ENCODE results near the gene CDS1.

The CDS1 gene

DNA sequence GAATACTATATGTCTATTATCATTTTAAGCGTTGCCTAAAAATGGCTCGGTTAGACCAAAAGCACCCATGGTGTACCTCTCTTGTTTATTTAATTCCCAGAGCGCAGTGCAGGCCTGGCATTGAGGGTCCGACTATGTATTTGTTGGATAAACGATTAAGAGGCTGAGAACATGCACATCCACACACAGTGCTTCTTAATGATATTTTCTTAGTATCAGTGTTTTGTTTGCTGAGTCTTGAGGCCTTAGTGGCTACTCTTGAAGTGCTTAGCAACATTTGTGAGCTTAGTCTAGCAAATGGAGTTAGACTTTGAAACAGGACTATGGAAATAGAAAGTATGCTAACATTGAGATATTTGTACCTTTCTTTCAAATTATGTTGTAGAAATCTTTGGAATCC is 43.7 kb downstream of the CDS1 start:
- TF ChIP-seq, protein P1, sequence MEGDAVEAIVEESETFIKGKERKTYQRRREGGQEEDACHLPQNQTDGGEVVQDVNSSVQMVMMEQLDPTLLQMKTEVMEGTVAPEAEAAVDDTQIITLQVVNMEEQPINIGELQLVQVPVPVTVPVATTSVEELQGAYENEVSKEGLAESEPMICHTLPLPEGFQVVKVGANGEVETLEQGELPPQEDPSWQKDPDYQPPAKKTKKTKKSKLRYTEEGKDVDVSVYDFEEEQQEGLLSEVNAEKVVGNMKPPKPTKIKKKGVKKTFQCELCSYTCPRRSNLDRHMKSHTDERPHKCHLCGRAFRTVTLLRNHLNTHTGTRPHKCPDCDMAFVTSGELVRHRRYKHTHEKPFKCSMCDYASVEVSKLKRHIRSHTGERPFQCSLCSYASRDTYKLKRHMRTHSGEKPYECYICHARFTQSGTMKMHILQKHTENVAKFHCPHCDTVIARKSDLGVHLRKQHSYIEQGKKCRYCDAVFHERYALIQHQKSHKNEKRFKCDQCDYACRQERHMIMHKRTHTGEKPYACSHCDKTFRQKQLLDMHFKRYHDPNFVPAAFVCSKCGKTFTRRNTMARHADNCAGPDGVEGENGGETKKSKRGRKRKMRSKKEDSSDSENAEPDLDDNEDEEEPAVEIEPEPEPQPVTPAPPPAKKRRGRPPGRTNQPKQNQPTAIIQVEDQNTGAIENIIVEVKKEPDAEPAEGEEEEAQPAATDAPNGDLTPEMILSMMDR (IDR thresholded peaks at IDR 0.05; ENCODE audit: low read depth, low read length) = no peak
- H3K4me3 ChIP-seq (ENCODE audit: low read depth, low read length) = no peak overlapping the region
- in situ Hi-C loops (cut with HindIII; ENCODE audit: low sequenced_read_pairs) = no loop called here
- no peak for DNase-seq (ENCODE audit: low read depth, low spot score)

DNA sequence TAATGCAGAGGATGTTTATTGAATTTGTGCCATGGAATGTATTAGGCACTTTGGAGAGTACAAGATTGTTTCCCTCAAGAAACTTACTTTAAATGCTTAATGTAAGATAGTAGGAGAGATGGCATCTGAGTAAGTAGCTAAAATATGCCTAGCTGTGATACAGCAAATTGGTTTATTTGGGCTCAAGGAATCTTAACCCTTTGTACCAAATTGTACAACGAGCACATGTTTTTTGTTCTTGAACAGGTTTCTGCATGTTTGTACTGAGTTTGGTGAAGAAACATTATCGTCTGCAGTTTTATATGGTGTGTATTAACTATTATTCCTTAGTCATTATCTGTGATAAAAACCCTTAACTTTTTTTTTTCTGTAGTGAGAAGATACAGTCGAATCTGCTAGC is 48.6 kb downstream of the CDS1 start:
- in situ Hi-C loops (cut with HindIII; ENCODE audit: low sequenced_read_pairs) = no loop called here
- no peak overlapping the region for H3K4me3 ChIP-seq (ENCODE audit: low read depth, low read length)
- TF ChIP-seq, protein P1 (IDR thresholded peaks at IDR 0.05; ENCODE audit: low read depth, low read length) = no peak
- DNase-seq (ENCODE audit: low read depth, low spot score) = peak; percentile 8

DNA sequence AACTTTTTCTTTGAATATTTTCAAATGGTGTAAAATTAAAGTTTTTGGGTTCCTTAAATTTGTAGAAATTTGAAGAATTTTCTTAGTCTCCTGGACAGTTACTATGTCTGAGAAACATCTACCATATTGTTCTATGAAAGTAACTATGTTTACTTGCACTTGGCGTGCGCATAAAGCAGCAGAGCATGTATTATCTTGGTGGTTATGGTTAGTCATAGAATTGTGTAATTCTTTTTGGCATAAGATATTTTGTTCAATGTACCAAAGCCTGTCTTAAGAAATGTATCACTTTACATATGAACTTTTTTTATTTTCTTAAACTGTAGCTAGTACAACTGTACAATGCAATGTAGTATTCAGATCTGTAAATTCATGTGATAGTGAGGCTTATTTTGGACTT is 49.2 kb downstream of the CDS1 start:
- TF ChIP-seq, protein P1 (IDR thresholded peaks at IDR 0.05; ENCODE audit: low read depth, low read length) = no peak
- DNase-seq (ENCODE audit: low read depth, low spot score) = peak; percentile 71
- no peak overlapping the region for H3K4me3 ChIP-seq (ENCODE audit: low read depth, low read length)
- in situ Hi-C loops (cut with HindIII; ENCODE audit: low sequenced_read_pairs) = no loop called here

DNA sequence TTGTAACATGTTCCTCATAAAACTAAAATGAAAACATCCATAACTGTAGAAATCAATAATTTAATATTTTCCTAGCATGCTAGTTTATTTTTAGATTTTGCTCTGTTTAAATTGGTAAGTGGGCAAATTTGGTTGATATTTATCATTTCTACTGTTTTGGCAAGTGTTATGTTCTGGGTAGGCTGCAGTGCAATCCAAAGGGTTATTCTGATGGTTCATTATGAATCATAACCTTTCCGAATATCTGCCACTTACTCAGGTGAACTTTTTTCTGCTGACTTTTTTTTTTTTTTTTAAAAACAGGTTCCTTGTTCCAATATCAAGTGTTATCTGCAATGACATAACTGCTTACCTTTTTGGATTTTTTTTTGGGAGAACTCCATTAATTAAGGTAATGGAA is 52.0 kb downstream of the CDS1 start:
- TF ChIP-seq, protein P1 (IDR thresholded peaks at IDR 0.05; ENCODE audit: low read depth, low read length) = no peak
- in situ Hi-C loops (cut with HindIII; ENCODE audit: low sequenced_read_pairs) = no loop called here
- H3K4me3 ChIP-seq (ENCODE audit: low read depth, low read length) = no peak overlapping the region
- no peak for DNase-seq (ENCODE audit: low read depth, low spot score)

DNA sequence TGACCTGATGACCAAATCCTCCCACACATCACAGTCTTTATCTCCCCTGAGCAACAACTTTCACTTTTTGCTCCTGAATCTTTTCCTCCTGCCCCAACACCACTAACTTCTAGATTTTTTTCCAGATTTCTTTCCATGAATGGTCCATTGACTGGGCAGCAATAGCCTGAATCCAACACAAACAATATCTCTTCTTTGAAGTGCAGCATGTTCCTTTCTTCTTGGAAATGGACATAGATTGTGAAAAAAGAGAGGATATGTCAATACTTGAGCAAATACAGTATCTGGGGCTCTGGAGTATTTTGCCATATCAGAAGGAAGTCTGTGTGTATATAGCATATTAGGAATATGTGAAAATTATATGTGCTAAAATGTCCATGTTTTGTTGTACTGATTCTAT is 55.2 kb downstream of the CDS1 start:
- TF ChIP-seq, protein P1 (IDR thresholded peaks at IDR 0.05; ENCODE audit: low read depth, low read length) = no peak
- no peak overlapping the region for H3K4me3 ChIP-seq (ENCODE audit: low read depth, low read length)
- no peak for DNase-seq (ENCODE audit: low read depth, low spot score)
- in situ Hi-C loops (cut with HindIII; ENCODE audit: low sequenced_read_pairs) = no loop called here

DNA sequence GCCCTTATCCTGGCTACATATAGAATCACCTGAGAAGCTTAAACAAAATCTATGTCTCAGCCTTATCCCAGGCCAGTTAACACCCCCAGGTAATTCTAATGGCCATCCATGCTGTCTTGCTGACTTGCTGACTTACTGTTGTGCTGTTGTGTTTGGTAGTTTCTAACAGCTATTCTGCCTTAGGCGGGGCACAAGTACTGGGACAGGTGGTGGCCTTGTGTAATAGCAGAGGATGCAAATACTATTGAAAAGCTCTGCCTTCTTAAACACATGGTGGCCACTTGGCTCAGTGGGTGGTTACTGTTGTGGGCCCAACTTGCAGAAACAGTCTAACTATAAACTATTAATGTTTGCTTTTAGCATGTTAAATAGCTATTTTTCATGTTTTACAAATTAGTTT is 56.2 kb downstream of the CDS1 start:
- TF ChIP-seq, protein P1 (IDR thresholded peaks at IDR 0.05; ENCODE audit: low read depth, low read length) = no peak
- in situ Hi-C loops (cut with HindIII; ENCODE audit: low sequenced_read_pairs) = no loop called here
- H3K4me3 ChIP-seq (ENCODE audit: low read depth, low read length) = no peak overlapping the region
- DNase-seq (ENCODE audit: low read depth, low spot score) = no peak

DNA sequence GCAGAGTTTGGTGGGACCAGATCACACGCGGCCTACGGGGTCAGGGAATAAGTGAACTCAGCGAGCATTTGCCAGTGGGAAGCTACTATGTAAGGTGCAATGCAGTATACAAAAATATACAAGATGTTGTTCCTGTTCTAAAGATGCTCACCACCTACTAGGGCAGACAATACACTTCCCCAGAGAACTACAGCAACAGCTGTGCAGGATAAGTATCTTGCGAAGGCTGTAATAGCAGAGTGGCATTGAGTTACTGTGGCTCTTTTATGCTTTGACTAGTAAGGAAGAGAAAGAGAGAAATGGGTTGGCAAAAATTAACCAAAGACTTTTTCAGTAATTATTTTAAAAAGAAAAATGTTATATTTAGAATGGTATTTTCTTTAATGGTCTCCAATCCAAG is 61.2 kb downstream of the CDS1 start:
- TF ChIP-seq, protein P1 (IDR thresholded peaks at IDR 0.05; ENCODE audit: low read depth, low read length) = no peak
- in situ Hi-C loops (cut with HindIII; ENCODE audit: low sequenced_read_pairs) = no loop called here

More for the DNA sequence above, 61.2 kb downstream of the CDS1 start:
- no peak for DNase-seq (ENCODE audit: low read depth, low spot score)
- no peak overlapping the region for H3K4me3 ChIP-seq (ENCODE audit: low read depth, low read length)

Measured in astrocyte of the spinal cord (primary cell).